B cell (primary cell): ENCODE results near the gene PAXIP1. TPM values are rescaled to one million over a fixed set of nuclear protein-coding genes. Genes with fewer than 3 reads are reported as not detected.

Source experiments
- ATAC-seq: fragments of 200-7000 bp; cut with Tn5 transposase; one replicate; pipeline ENCODE4 v1.10.0; 2021; ENCODE audit warnings: low read depth, mild to moderate bottlenecking, moderate number of reproducible peaks, moderate library complexity
- CTCF ChIA-PET: fragments of 350-600 bp; sonication (Branson Sonifier 250); formaldehyde crosslinking; loops from one replicate; lab custom pipeline; 2021; ENCODE audit warnings: antibody characterized with exemption, inconsistent platforms; lab: Charles Lee
- POLR2A ChIA-PET: fragments of 350-600 bp; sonication (Branson Sonifier 250); formaldehyde crosslinking; loops from one replicate; lab custom pipeline; 2021; ENCODE audit warnings: antibody characterized with exemption; lab: Charles Lee
- DNase-seq: peaks from one replicate; pipeline ENCODE4 v3.0.0; 2013
- H2AFZ ChIP-seq: 2 replicates; pipeline ENCODE4 v1.6.1; 2012; ENCODE audit warnings: mild to moderate bottlenecking, low read depth, low read length; ENCODE audit not compliant: insufficient read depth, poor library complexity, severe bottlenecking
- H3K27ac ChIP-seq, 2 donors: 1 replicate in 1 of 2; 2 replicates in 1 of 2; pipeline ENCODE4 v1.5.1; 2012 to 2013; ENCODE audit warnings: low read length in 2 of 2, mild to moderate bottlenecking in 2 of 2, moderate library complexity in 1 of 2
- H3K27me3 ChIP-seq, 4 experiments: fragments of 200-600 bp in 1 of 4; sonication (generic) in 1 of 4; replicated peaks in 1 of 4; 1 replicate in 2 of 4; 2 replicates in 2 of 4; pipeline versions ENCODE4 v1.6.1 to v1.7.0; 2013 to 2016; ENCODE audit warnings: low read length in 3 of 4, mild to moderate bottlenecking in 2 of 4, mixed read lengths in 1 of 4, moderate library complexity in 1 of 4; ENCODE audit not compliant: insufficient read depth in 4 of 4, control insufficient read depth in 3 of 4; ENCODE audit errors: control extremely low read depth in 1 of 4
- H3K36me3 ChIP-seq, 2 experiments: replicated peaks in 1 of 2; 1 replicate in 1 of 2; 2 replicates in 1 of 2; pipeline versions ENCODE4 v1.6.1 to v1.7.1; 2013; ENCODE audit warnings: low read length in 1 of 2; ENCODE audit not compliant: insufficient read depth in 2 of 2, control insufficient read depth in 1 of 2; ENCODE audit errors: control extremely low read depth in 1 of 2, extremely low read depth in 1 of 2
- H3K4me1 ChIP-seq, 2 donors: fragments of 200-600 bp in 1 of 2; sonication (generic) in 1 of 2; 1 replicate in 1 of 2; 2 replicates in 1 of 2; pipeline versions ENCODE4 v1.5.1 to v1.6.1; 2013 to 2017; ENCODE audit warnings: low read length in 2 of 2; ENCODE audit not compliant: control insufficient read depth in 2 of 2, insufficient read depth in 2 of 2
- H3K4me2 ChIP-seq: replicated peaks from 2 replicates; pipeline ENCODE3; 2012; ENCODE audit warnings: mild to moderate bottlenecking, low read depth, low read length; ENCODE audit not compliant: poor library complexity, severe bottlenecking
- H3K4me3 ChIP-seq, 5 experiments: fragments of 200-600 bp in 1 of 5; sonication (generic) in 1 of 5; 1 replicate in 3 of 5; 2 replicates in 2 of 5; pipeline versions ENCODE4 v1.5.1 to v1.7.0; 2011 to 2016; ENCODE audit warnings: low read length in 4 of 5, mild to moderate bottlenecking in 4 of 5, low read depth in 2 of 5, control low read depth in 1 of 5, moderate library complexity in 1 of 5; ENCODE audit not compliant: insufficient read depth in 1 of 5; ENCODE audit errors: control extremely low read depth in 1 of 5, extremely low read depth in 1 of 5
- H3K79me2 ChIP-seq: fragments of 200-600 bp; sonication (generic); one replicate; pipeline ENCODE4 v1.6.0; 2016; ENCODE audit warnings: low read length; ENCODE audit not compliant: control insufficient read depth, insufficient read depth
- H3K9ac ChIP-seq: fragments of 200-600 bp; sonication (generic); 2 replicates; pipeline ENCODE4 v1.6.1; 2017; ENCODE audit warnings: mild to moderate bottlenecking, low read length, moderate library complexity
- H3K9me3 ChIP-seq, 3 donors: one replicate each; pipeline versions ENCODE4 v1.6.1 to v1.7.1; 2013; ENCODE audit warnings: low read length in 2 of 3; ENCODE audit not compliant: control insufficient read depth in 2 of 3, insufficient read depth in 1 of 3; ENCODE audit errors: control extremely low read depth in 1 of 3
- H4K20me1 ChIP-seq: 2 replicates; pipeline ENCODE4 v1.6.0; 2012; ENCODE audit warnings: mild to moderate bottlenecking, low read length; ENCODE audit not compliant: insufficient read depth, control insufficient read depth, poor library complexity, severe bottlenecking
- H3K27ac Mint-ChIP-seq: one replicate; pipeline ENCODE4 v1.8.0; 2021; ENCODE audit warnings: mixed read lengths
- H3K27me3 Mint-ChIP-seq: one replicate; pipeline ENCODE4 v1.8.0; 2021; ENCODE audit warnings: mixed read lengths
- H3K4me1 Mint-ChIP-seq: one replicate; pipeline ENCODE4 v1.8.0; 2021; ENCODE audit warnings: mixed read lengths
- H3K4me3 Mint-ChIP-seq: one replicate; pipeline ENCODE4 v1.8.0; 2021; ENCODE audit warnings: mixed read lengths
- H3K9me3 Mint-ChIP-seq: one replicate; pipeline ENCODE4 v1.8.0; 2022; ENCODE audit warnings: mixed read lengths; ENCODE audit not compliant: insufficient read depth
- EZH2 ChIP-seq: IDR thresholded peaks from 2 replicates; pipeline ENCODE4 v1.6.1; 2012; ENCODE audit warnings: borderline replicate concordance, low read depth, mild to moderate bottlenecking, moderate library complexity, low read length; ENCODE audit not compliant: insufficient read depth, poor library complexity, severe bottlenecking
- WGBS: methylation state at CpG from one replicate; pipeline ENCODE4 v1.1.5; 2013; ENCODE audit warnings: missing lambda C conversion rate; ENCODE audit not compliant: insufficient coverage; 5-methylcytosine and 5-hydroxymethylcytosine counted together
- intact Hi-C: fragments of 100-400 bp; cut with micrococcal nuclease; formaldehyde crosslinking; loops from one replicate; pipeline ENCODE4 v1.10.0; 2022
- polyA plus RNA-seq: library from polyadenylated mRNA; depleted of rRNA; stranded (reverse); fragments of >200 nt; gene quantifications from 2 replicates; pipeline ENCODE4 v1.2.3, GENCODE V29; 2012
- total RNA-seq, 2 donors: library from RNA; stranded (reverse); fragments of 120-200 nt in 1 of 2; gene quantifications; 1 replicate in 1 of 2; 2 replicates in 1 of 2; pipeline versions ENCODE4 v1.2.3 to v1.2.4, GENCODE V29; 2013 to 2022
- TF ChIP-seq, protein P1 (sequence below): fragments of 200-600 bp; IDR thresholded peaks from one replicate; pipeline ENCODE4 v1.8.0; 2022; ENCODE audit warnings: antibody characterized with exemption, mild to moderate bottlenecking

PAXIP1 gene
- total and polyA plus RNA-seq, 2 donors (not counting 1 experiment from before 2014, with no cell fraction given) = 9.2 to 18.5 TPM

DNA sequence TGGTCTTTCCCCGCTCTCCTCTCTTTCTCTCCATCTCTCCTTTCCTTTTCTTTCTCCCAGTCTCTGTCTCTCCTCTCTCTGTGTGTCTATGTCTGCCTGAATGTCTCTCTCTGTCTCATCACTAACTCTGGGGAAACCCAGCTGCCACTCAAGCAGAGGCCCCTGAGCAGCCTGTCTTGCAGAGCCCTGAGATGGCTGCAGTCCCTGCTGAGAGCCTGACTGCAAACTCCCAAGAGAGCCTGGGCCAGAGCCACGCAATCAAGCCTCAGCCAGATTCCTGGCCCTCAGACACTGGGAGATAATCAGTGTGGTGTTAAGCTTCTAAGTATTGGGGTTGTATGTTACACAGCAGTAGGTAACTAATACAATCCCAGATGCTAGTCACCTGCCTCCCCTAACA lies 91.5 kb downstream of the PAXIP1 start:
- no peak for ATAC-seq
- Mint-ChIP-seq H3K9me3 (peaks cover 2% of the 10 kb centered on the region), H3K27ac (no peak overlapping the region), H3K27me3 (peaks cover 43% of the 10 kb centered on the region), H3K4me3 (no peak overlapping the region), H3K4me1 (peaks cover 8% of the 10 kb centered on the region)
- DNase-seq = no peak
- POLR2A ChIA-PET = no interaction called here
- CTCF ChIA-PET = interaction anchor here (0.8 to 4.8 kb wide), 9 partner anchors 10 to 445 kb away, joined by 3 to 52 read pairs (median 4); no protein-coding TSS in a partner anchor
- Histone ChIP-seq H3K27me3 (peaks cover 0 to 19% (median 9%) of the 10 kb centered on the region in 4 experiments), H3K9ac (no peak overlapping the region), H3K36me3 (no peaks in the 10 kb centered on the region), H3K4me2 (no peak overlapping the region), H3K79me2 (no peaks in the 10 kb centered on the region), H3K27ac (no peak overlapping the region), H2AFZ (no peak overlapping the region), H3K4me3 (no peak overlapping the region), H3K9me3 (peaks cover 0 to 25% (median 0%) of the 10 kb centered on the region in 3 donors), H3K4me1 (peaks cover 7 to 9% of the 10 kb centered on the region in 2 donors), H4K20me1 (no peaks in the 10 kb centered on the region)
- WGBS = no CpG with 5 or more reads among the region's 2 CpGs
- TF ChIP-seq, protein P1, sequence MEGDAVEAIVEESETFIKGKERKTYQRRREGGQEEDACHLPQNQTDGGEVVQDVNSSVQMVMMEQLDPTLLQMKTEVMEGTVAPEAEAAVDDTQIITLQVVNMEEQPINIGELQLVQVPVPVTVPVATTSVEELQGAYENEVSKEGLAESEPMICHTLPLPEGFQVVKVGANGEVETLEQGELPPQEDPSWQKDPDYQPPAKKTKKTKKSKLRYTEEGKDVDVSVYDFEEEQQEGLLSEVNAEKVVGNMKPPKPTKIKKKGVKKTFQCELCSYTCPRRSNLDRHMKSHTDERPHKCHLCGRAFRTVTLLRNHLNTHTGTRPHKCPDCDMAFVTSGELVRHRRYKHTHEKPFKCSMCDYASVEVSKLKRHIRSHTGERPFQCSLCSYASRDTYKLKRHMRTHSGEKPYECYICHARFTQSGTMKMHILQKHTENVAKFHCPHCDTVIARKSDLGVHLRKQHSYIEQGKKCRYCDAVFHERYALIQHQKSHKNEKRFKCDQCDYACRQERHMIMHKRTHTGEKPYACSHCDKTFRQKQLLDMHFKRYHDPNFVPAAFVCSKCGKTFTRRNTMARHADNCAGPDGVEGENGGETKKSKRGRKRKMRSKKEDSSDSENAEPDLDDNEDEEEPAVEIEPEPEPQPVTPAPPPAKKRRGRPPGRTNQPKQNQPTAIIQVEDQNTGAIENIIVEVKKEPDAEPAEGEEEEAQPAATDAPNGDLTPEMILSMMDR = no peak
- TF ChIP-seq EZH2 = no peak
- intact Hi-C loops = loop anchor here (5.0 kb wide), 2 partner anchors 386 to 686 kb away; partner anchors contain the start of gene INSIG1

DNA sequence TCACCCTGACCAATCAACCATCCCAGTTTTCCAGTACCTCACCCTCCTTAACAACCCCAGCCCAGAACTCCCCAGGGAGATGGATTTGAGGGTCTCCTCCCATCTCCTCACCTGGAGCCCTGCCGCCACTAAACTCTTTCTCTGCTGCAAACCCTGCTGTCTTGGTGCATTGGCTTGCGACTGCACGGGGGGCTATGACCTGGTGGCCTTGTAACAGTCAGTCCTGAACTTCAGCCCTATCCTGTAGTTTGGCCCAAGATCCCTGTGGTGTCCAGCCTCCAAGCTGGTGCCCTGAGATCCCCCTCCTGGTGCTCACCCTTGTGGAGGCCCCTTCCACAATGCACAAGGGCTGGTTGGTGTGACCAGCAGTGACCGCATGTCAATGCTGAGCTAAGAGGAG lies 91.9 kb downstream of the PAXIP1 start:
- H3K9me3 ChIP-seq = peaks cover 0 to 25% (median 0%) of the 10 kb centered on the region in 3 donors
- peaks cover 0 to 19% (median 9%) of the 10 kb centered on the region in 4 experiments for H3K27me3 ChIP-seq
- no peak overlapping the region for H3K9ac ChIP-seq
- no peak overlapping the region for H3K4me2 ChIP-seq
- CTCF ChIA-PET = interaction anchor here (0.9 to 4.8 kb wide), 7 partner anchors 9 to 445 kb away, joined by 3 to 52 read pairs (median 3); no protein-coding TSS in a partner anchor
- 98% methylated on average over 3 of the region's 4 CpGs for WGBS
- H3K9me3 Mint-ChIP-seq = peaks cover 2% of the 10 kb centered on the region
- H3K27ac Mint-ChIP-seq = no peak overlapping the region
- no peaks in the 10 kb centered on the region for H3K79me2 ChIP-seq
- no peaks in the 10 kb centered on the region for H3K36me3 ChIP-seq
- H3K4me1 ChIP-seq = peaks cover 7 to 9% of the 10 kb centered on the region in 2 donors
- DNase-seq (no peak), ATAC-seq (no peak)
- TF ChIP-seq EZH2 = no peak
- TF ChIP-seq, protein P1 = no peak
- POLR2A ChIA-PET = no interaction called here
- H3K27ac ChIP-seq = no peak overlapping the region
- no peak overlapping the region for H3K4me3 ChIP-seq
- H3K4me3 Mint-ChIP-seq = no peak overlapping the region
- H2AFZ ChIP-seq = no peak overlapping the region
- intact Hi-C loops = loop anchor here (5.0 kb wide), 2 partner anchors 386 to 686 kb away; partner anchors contain the start of gene INSIG1
- H4K20me1 ChIP-seq = no peaks in the 10 kb centered on the region
- peaks cover 8% of the 10 kb centered on the region for H3K4me1 Mint-ChIP-seq
- H3K27me3 Mint-ChIP-seq = peaks cover 40% of the 10 kb centered on the region
